Upper lobe of left lung (tissue), 6 donors: ENCODE results near the gene GCNT1. TPM values are rescaled to one million over a fixed set of nuclear protein-coding genes. Genes with fewer than 3 reads are reported as not detected.

Experiments used
- ATAC-seq, 2 donors: fragments of 200-7000 bp; cut with Tn5 transposase; one replicate each; pipeline ENCODE4 v1.9.1; 2022; ENCODE audit warnings: mild to moderate bottlenecking in 2 of 2, moderate library complexity in 2 of 2; ENCODE audit not compliant: low FRiP score in 2 of 2
- DNase-seq, 2 donors: peaks; one replicate each; pipeline ENCODE4 v3.0.0-alpha.2; 2019 to 2020
- H3K27ac ChIP-seq, 4 donors: fragments of 200-600 bp; sonication (generic); one replicate each; pipeline ENCODE4 v1.5.1; 2016 to 2019
- H3K27me3 ChIP-seq, 4 donors: fragments of 200-600 bp; sonication (generic); one replicate each; pipeline ENCODE4 v1.5.1; 2017 to 2019
- H3K36me3 ChIP-seq, 4 donors: fragments of 200-600 bp; sonication (generic); one replicate each; pipeline ENCODE4 v1.5.1; 2016 to 2019
- H3K4me1 ChIP-seq, 4 donors: fragments of 200-600 bp; sonication (generic); one replicate each; pipeline ENCODE4 v1.5.1; 2018 to 2019
- H3K4me3 ChIP-seq, 4 donors: fragments of 200-600 bp; sonication (generic); one replicate each; pipeline ENCODE4 v1.5.1; 2017 to 2019; ENCODE audit warnings: mild to moderate bottlenecking in 2 of 4, moderate library complexity in 1 of 4
- H3K9me3 ChIP-seq, 4 donors: fragments of 200-600 bp; sonication (generic); one replicate each; pipeline ENCODE4 v1.5.1; 2018 to 2019
- EP300 ChIP-seq, 4 donors: sonication (generic); formaldehyde crosslinking; IDR thresholded peaks; one replicate each; pipeline ENCODE4 v1.5.1; 2017; ENCODE audit warnings: antibody characterized with exemption in 4 of 4, control low read depth in 2 of 4
- POLR2A ChIP-seq, 4 donors: fragments of 450-650 bp; IDR thresholded peaks; one replicate each; pipeline ENCODE4 v1.5.1; 2016 to 2017; ENCODE audit warnings: antibody characterized with exemption in 4 of 4, mild to moderate bottlenecking in 2 of 4
- POLR2AphosphoS5 ChIP-seq, 2 donors: sonication (generic); formaldehyde crosslinking; IDR thresholded peaks; one replicate each; pipeline ENCODE4 v1.5.1; 2017; ENCODE audit warnings: antibody characterized with exemption in 2 of 2
- WGBS, 2 donors: methylation state at CpG; one replicate each; pipeline ENCODE4 v1.1.5; 2017 to 2018; 5-methylcytosine and 5-hydroxymethylcytosine counted together
- total RNA-seq, 6 donors: library from RNA; depleted of rRNA in 4 of 6; stranded (reverse); fragments of >200 nt in 4 of 6; gene quantifications; one replicate each; pipeline versions ENCODE4 v1.1.0 to v1.2.1, GENCODE V29; 2016 to 2021
- TF ChIP-seq, protein P1 (sequence below), 6 experiments: fragments of 450-650 bp in 4 of 6; fragments of 200-600 bp in 2 of 6; sonication (generic) in 2 of 6; IDR thresholded peaks; one replicate each; pipeline ENCODE4 v1.5.1; 2016 to 2019; ENCODE audit warnings: antibody characterized with exemption in 6 of 6
- donor health status: DM: no; HTN: no; CAD: no; lungs with moderate emphysema.
- donor health status: DM: no; HTN: yes; CAD: no; lungs with severe emphysema.

Gene GCNT1
- total RNA-seq, 6 donors from 2014 or later: 2.3 to 20.8 (median 9.1) TPM

DNA sequence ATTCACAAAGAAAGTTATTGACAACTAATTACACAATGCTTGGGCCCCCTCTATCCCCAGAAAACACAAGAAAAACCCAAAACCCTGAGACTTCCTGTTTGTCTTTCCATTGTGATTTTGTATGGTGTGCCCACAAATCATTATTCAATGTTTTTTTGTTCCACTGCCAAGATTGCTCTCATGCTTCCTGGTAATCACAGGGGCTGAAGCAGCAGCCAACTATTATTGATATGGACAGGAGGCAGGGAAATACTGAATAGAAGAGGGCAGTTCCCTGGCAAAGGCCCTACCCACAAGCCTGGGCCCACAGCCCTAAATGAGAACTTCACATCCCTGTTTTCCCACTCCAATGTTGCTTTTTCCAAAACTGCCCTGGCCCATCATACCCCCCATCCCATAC, 43.3 kb upstream of the GCNT1 start:
- Histone ChIP-seq H3K9me3 (peaks cover 0 to 3% (median 0%) of the 10 kb centered on the region in 4 donors), H3K4me1 (peaks cover 0 to 4% (median 0%) of the 10 kb centered on the region in 4 donors), H3K4me3 (no peak overlapping the region), H3K27me3 (no peaks in the 10 kb centered on the region), H3K27ac (peak overlapping the region in 1 of 4 donors; percentile 12), H3K36me3 (no peaks in the 10 kb centered on the region)
- no peak for ATAC-seq
- DNase-seq: no peak
- TF ChIP-seq, protein P1, sequence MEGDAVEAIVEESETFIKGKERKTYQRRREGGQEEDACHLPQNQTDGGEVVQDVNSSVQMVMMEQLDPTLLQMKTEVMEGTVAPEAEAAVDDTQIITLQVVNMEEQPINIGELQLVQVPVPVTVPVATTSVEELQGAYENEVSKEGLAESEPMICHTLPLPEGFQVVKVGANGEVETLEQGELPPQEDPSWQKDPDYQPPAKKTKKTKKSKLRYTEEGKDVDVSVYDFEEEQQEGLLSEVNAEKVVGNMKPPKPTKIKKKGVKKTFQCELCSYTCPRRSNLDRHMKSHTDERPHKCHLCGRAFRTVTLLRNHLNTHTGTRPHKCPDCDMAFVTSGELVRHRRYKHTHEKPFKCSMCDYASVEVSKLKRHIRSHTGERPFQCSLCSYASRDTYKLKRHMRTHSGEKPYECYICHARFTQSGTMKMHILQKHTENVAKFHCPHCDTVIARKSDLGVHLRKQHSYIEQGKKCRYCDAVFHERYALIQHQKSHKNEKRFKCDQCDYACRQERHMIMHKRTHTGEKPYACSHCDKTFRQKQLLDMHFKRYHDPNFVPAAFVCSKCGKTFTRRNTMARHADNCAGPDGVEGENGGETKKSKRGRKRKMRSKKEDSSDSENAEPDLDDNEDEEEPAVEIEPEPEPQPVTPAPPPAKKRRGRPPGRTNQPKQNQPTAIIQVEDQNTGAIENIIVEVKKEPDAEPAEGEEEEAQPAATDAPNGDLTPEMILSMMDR (IDR thresholded peaks at IDR 0.05): no peak
- TF ChIP-seq POLR2A (IDR thresholded peaks at IDR 0.05) (no peak), EP300 (IDR thresholded peaks at IDR 0.05) (no peak), POLR2AphosphoS5 (IDR thresholded peaks at IDR 0.05) (no peak)

DNA sequence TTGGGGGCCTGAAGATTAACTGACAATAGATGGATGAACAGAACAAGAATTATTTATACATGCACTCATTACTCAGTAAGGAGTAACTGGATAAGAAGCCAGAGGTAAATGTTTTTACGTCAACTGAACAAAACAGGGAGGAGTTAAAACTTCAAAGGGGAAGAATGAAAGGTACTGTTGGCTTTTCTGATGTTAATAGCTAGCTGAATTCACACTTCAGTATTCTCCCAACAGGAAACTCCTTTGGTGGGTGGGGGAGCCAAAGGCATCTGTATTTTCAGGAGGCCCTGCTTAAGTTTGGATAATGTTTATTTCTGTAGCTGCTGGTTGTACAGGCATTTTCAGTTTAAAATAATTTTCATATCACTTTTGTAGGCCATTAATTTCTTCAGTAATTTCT, 41.6 kb upstream of the GCNT1 start:
- 0 to 36% methylated on average over 1 of the region's 1 CpG for WGBS, 2 donors
- DNase-seq: no peak
- Histone ChIP-seq H3K4me3 (no peak overlapping the region), H3K4me1 (peaks cover 0 to 4% (median 0%) of the 10 kb centered on the region in 4 donors), H3K36me3 (no peaks in the 10 kb centered on the region), H3K9me3 (peaks cover 0 to 3% (median 0%) of the 10 kb centered on the region in 4 donors), H3K27ac (no peak overlapping the region), H3K27me3 (no peaks in the 10 kb centered on the region)
- TF ChIP-seq EP300 (IDR thresholded peaks at IDR 0.05) (no peak), POLR2A (IDR thresholded peaks at IDR 0.05) (no peak), POLR2AphosphoS5 (IDR thresholded peaks at IDR 0.05) (no peak)
- TF ChIP-seq, protein P1 (IDR thresholded peaks at IDR 0.05): no peak
- no peak for ATAC-seq

DNA sequence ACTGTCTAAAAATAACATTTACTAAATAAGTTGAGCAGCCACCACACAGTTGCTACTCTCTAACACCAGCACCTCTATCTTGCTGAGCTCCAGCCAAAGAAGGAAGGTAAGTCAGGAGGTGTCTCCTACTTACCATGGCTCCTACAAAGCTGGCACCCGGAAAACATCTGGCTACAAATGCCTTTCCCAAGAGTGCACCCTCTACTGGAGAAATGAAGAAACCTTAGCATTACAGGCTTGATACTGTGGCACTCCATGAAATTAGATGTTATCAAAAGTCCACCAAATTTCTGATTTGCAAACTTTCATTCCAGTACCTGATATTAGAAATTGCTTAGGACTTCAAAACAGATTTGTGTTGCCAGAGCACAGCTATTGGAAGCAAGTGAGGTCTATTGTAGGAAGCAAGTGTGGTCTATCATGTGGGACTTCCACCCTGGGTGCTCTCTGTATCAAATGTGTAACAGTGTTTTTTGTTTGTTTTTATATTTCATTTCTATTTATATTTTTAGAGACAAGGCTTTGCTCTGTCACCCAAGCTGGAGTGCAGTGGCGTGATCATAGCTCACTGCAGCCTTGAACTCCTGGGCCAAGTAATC, 39.1 kb upstream of the GCNT1 start:
- no peak for TF ChIP-seq POLR2A (IDR thresholded peaks at IDR 0.05)
- no peak for TF ChIP-seq EP300 (IDR thresholded peaks at IDR 0.05)
- TF ChIP-seq, protein P1 (IDR thresholded peaks at IDR 0.05): peak in 4 of 6 experiments; percentile 30 to 41 (median 39)
- no peak for TF ChIP-seq POLR2AphosphoS5 (IDR thresholded peaks at IDR 0.05)
- ATAC-seq: peak in 1 of 2 donors; percentile 65
- no peaks in the 10 kb centered on the region for H3K36me3 ChIP-seq
- no peak for DNase-seq
- H3K27ac ChIP-seq: no peak overlapping the region
- WGBS, 2 donors: 68 to 85% methylated on average over 2 of the region's 2 CpGs
- H3K4me3 ChIP-seq: no peak overlapping the region
- H3K9me3 ChIP-seq: no peaks in the 10 kb centered on the region
- H3K27me3 ChIP-seq: no peaks in the 10 kb centered on the region
- H3K4me1 ChIP-seq: peaks cover 0 to 4% (median 0%) of the 10 kb centered on the region in 4 donors

DNA sequence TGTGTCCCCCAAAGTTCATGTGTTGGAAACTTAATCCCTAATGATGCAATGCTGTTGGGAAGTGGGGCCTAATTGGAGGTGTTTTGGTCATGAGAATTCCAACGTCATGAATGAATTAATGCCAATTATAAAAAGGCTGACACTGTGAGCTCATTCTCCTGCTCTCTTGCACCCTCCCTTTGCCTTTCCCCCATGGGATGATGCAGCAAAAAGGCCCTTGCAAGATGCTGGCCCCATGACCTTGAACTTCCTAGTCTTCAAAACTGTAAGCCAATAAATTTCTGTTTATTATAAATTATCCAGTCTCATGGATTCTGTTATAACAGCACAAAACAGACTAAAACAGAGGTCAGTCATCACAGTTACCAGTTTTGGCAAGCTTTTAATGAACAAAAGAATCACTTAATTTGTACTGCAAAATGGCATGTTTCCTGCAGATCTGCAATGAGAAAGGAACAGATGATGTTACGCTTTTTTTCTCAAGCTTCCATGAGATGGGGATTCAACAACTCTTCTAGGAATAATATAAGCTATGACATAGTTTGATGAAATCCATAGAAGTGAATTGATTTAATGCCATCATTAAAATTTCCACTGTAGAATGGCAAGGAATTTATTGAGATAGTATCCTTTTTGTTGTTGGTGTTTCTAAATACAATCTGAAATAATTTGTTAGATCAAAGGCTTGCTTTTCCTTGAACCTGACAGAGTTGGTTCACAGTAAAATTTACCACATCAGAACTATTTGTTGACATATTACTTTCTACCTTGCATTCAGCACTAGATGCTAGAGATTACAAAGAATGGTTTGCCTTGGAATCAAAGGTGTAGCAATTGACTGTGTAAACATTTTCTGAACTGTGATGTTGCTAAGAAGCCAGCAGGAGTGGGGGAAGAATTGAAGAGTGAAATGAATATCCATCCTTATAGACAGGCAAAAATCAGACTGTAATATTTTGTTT, 35.5 kb upstream of the GCNT1 start:
- Histone ChIP-seq H3K9me3 (no peaks in the 10 kb centered on the region), H3K4me3 (no peak overlapping the region), H3K27me3 (no peaks in the 10 kb centered on the region), H3K36me3 (no peaks in the 10 kb centered on the region), H3K4me1 (no peaks in the 10 kb centered on the region), H3K27ac (no peak overlapping the region)
- no peak for ATAC-seq
- no peak for DNase-seq
- 75 to 90% methylated on average over 1 to 2 of the region's 2 CpGs for WGBS, 2 donors
- TF ChIP-seq POLR2A (IDR thresholded peaks at IDR 0.05) (no peak), POLR2AphosphoS5 (IDR thresholded peaks at IDR 0.05) (no peak), EP300 (IDR thresholded peaks at IDR 0.05) (no peak)
- TF ChIP-seq, protein P1 (IDR thresholded peaks at IDR 0.05): no peak
